Lower leg skin (tissue), 4 donors: ENCODE results near the gene TMEM117. TPM values are rescaled to one million over a fixed set of nuclear protein-coding genes. Genes with fewer than 3 reads are reported as not detected.

Experiments
- DNase-seq, 2 donors: peaks; one replicate each; pipeline ENCODE4 v3.0.0-alpha.2; 2019; ENCODE audit warnings: low spot score in 2 of 2
- H3K4me3 ChIP-seq: fragments of 200-600 bp; sonication (generic); 2 replicates; pipeline ENCODE4 v1.5.1; 2017; ENCODE audit warnings: mild to moderate bottlenecking, low read depth; ENCODE audit not compliant: poor library complexity, severe bottlenecking
- POLR2A ChIP-seq, 2 donors: fragments of 450-650 bp; IDR thresholded peaks; one replicate each; pipeline ENCODE4 v1.6.1; 2016 to 2017; ENCODE audit warnings: antibody characterized with exemption in 2 of 2, mild to moderate bottlenecking in 1 of 2, moderate library complexity in 1 of 2
- WGBS, 2 donors: methylation state at CpG; one replicate each; pipeline ENCODE4 v1.1.5; 2018; 5-methylcytosine and 5-hydroxymethylcytosine counted together
- intact Hi-C: fragments of 100-400 bp; cut with DNase I; formaldehyde crosslinking; loops from one replicate; pipeline ENCODE4 v1.15.0; 2023; ENCODE audit warnings: low total_unique reads
- total RNA-seq, 4 donors: library from RNA; depleted of rRNA; stranded (reverse); fragments of >200 nt; gene quantifications; one replicate each; pipeline ENCODE4 v1.1.0, GENCODE V29; 2016
- TF ChIP-seq, protein P1 (sequence below), 3 donors: fragments of 450-650 bp; IDR thresholded peaks; one replicate each; pipeline ENCODE4 v1.5.1; 2016; ENCODE audit warnings: antibody characterized with exemption in 3 of 3, mild to moderate bottlenecking in 3 of 3, moderate library complexity in 2 of 3

TMEM117 gene
- total RNA-seq, 4 donors from 2014 or later = 19.9 to 27.8 (median 24.3) TPM

DNA sequence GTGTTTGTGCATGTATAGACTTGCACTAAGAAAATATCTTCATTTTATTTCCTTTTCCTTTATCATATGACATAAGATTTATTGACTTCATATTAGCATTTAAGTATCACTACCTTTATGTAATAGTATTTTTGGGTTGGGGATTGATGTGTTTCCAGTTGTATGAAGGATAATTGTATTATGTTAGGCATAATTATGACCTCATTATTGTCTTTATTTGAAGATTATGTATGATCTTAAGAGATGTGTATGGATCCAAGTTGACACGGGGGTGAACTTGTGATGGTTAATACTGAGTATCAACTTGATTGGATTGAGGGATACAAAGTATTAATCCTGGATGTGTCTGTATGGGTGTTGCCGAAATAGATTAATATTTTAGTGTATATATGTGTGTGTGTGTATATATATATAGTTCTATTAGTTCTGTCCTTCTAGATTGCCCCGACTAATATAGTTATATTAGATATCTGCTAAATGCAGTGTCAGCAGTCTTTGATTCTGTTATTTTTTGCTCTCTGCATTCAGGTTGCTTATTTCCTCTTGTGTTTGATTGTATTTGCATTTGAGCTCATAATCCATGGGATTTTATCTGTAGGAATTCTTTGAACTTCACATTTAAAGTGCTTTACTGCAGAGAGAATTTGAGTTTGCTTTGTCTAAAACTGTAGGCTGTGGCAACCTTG, 211.0 kb downstream of the TMEM117 start:
- TF ChIP-seq POLR2A (IDR thresholded peaks at IDR 0.05) = no peak
- intact Hi-C loops = no loop called here
- no peak overlapping the region for H3K4me3 ChIP-seq
- 94 to 95% methylated on average over 3 of the region's 3 CpGs for WGBS, 2 donors
- no peak for DNase-seq

DNA sequence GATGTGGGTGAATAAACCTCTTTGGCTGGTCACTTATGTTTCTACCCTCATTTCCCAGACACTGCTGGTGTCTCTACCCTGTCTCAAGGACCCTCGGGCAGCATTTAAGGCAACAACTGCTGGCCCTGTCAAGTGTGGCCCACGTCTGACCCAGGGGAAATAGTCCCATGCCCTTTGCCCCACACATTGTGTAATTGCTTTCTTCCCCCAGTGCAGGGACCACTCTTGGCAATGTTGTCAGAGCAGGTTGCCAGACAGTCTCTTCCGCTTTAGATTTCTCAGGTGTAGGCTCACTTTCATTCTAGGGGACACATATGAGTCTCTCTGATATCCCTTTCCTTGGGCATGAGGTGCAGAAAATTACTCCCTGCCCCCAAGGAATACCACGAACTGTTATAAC, 216.7 kb downstream of the TMEM117 start:
- intact Hi-C loops = no loop called here
- WGBS, 2 donors = 81 to 88% methylated on average over 4 of the region's 4 CpGs
- no peak for DNase-seq
- no peak overlapping the region for H3K4me3 ChIP-seq
- TF ChIP-seq POLR2A (IDR thresholded peaks at IDR 0.05) = no peak
- TF ChIP-seq, protein P1, sequence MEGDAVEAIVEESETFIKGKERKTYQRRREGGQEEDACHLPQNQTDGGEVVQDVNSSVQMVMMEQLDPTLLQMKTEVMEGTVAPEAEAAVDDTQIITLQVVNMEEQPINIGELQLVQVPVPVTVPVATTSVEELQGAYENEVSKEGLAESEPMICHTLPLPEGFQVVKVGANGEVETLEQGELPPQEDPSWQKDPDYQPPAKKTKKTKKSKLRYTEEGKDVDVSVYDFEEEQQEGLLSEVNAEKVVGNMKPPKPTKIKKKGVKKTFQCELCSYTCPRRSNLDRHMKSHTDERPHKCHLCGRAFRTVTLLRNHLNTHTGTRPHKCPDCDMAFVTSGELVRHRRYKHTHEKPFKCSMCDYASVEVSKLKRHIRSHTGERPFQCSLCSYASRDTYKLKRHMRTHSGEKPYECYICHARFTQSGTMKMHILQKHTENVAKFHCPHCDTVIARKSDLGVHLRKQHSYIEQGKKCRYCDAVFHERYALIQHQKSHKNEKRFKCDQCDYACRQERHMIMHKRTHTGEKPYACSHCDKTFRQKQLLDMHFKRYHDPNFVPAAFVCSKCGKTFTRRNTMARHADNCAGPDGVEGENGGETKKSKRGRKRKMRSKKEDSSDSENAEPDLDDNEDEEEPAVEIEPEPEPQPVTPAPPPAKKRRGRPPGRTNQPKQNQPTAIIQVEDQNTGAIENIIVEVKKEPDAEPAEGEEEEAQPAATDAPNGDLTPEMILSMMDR (IDR thresholded peaks at IDR 0.05) = no peak

DNA sequence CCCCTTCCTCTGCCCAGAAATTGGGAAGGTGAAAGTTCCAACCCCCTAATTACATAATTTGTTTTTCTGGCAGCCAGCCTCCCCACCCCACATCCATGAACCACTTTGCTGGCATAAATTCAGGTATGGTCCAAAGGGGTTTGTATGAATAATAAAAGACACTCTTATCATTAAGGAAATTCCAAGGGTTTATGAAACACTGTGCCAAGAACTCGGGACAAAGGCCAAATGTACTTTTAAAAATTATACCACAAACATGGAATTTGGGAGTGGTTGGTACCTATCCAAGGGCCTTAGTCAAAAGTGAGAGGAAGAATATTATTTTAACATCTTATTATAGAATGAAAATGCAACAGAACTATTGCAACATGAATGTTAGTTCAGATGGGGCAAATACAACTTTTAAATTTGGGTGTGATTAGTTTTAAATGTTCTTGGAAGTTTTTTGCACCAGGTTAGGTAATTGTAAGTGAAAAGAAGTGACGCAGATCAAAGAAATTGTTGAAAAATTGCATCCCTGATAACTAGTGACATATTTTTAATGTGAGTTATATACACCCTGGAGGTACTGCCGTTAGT, 217.8 kb downstream of the TMEM117 start:
- H3K4me3 ChIP-seq = no peak overlapping the region
- WGBS, 2 donors = 35 to 37% methylated on average over 3 of the region's 3 CpGs
- intact Hi-C loops = no loop called here
- DNase-seq = no peak
- no peak for TF ChIP-seq POLR2A (IDR thresholded peaks at IDR 0.05)
- TF ChIP-seq, protein P1 (IDR thresholded peaks at IDR 0.05) = no peak

DNA sequence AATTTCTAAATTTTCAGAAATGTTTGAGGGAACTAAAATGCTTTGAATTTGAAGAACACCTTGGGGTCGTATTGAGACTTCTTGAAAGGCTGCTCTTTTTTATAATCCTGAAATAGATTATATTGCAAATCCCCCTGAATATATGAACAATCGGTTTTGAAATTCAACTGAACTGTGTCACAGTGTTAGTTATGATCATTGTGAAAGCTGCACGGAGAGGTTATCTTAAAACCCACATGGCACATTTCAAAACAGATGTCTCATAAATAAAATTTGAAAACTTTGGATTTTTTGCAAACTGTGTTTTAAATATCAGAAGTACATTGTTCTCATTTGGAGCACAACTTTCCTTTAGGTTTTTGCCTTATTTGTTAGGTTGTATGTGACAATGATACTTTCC, 218.4 kb downstream of the TMEM117 start:
- intact Hi-C loops = no loop called here
- TF ChIP-seq POLR2A (IDR thresholded peaks at IDR 0.05) = no peak
- TF ChIP-seq, protein P1 (IDR thresholded peaks at IDR 0.05) = no peak
- 66 to 71% methylated on average over 3 of the region's 3 CpGs for WGBS, 2 donors
- DNase-seq = no peak
- no peak overlapping the region for H3K4me3 ChIP-seq

DNA sequence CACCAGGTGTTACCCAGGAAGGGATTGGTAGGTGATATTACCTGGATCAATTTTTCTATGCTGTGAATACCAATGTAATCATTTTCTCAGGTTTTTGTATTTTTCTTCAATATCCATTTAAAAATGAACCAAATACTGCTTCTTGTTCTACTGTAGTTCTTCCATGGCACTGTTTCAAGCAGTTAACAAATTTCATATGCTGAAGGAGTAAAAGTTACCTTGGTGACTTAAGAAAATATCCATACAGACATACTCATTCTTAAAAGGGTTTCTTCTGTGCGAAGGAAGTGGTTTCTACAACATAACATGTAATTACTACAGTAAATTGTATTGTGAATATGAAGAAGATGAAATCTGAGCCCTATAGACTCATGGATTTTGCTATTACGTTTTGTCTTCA, 222.5 kb downstream of the TMEM117 start:
- no peak overlapping the region for H3K4me3 ChIP-seq
- intact Hi-C loops = no loop called here
- WGBS, 2 donors = 85 to 89% methylated on average over 2 of the region's 2 CpGs
- TF ChIP-seq, protein P1 (IDR thresholded peaks at IDR 0.05) = no peak
- no peak for TF ChIP-seq POLR2A (IDR thresholded peaks at IDR 0.05)
- no peak for DNase-seq

DNA sequence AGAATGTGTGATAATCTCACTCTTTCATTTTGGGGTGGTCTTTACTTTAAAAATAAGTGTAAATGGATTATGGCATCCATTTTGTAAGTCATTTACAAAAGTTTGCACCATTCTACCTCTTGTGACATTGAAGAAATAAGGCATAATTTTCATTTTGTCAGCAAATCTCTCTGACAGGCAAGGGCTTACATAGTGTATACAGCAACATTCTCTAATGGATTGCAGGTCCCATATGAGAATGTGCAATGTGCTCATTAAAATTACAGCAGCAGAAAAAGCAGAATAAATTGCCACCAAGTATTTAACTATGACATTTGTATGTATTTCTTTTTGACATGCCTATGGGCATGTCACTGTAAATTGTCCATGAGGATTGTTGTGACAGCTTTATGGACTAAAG, 223.6 kb downstream of the TMEM117 start:
- intact Hi-C loops = no loop called here
- TF ChIP-seq, protein P1 (IDR thresholded peaks at IDR 0.05) = no peak
- no peak for TF ChIP-seq POLR2A (IDR thresholded peaks at IDR 0.05)
- no peak for DNase-seq
- H3K4me3 ChIP-seq = no peak overlapping the region
